K562 (cell line): ENCODE measurements around the gene LEO1. TPM values are rescaled to one million over a fixed set of nuclear protein-coding genes. Genes with fewer than 3 reads are reported as not detected.

Experiments
- ADNP ChIP-seq: fragments of 200-800 bp; sonication (Bioruptor generic); IDR thresholded peaks from 2 replicates; pipeline ENCODE4 v1.6.1; 2016; ENCODE audit warnings: missing genetic modification characterization, missing compliant biosample characterization
- CBX2 ChIP-seq: fragments of 200-600 bp; sonication (generic); IDR thresholded peaks from one replicate; pipeline ENCODE4 v1.6.1; 2012; ENCODE audit warnings: mild to moderate bottlenecking, low read length, inconsistent platforms; ENCODE audit not compliant: insufficient read depth, poor library complexity, severe bottlenecking
- CXXC5 ChIP-seq: fragments of 250-450 bp; sonication (Bioruptor Pico); IDR thresholded peaks from 2 replicates; pipeline ENCODE4 v1.8.0; 2022; ENCODE audit warnings: inconsistent platforms, mild to moderate bottlenecking, moderate library complexity
- MYBL2 ChIP-seq, 2 experiments: fragments of 450-650 bp in 1 of 2; sonication (generic) in 1 of 2; formaldehyde crosslinking in 1 of 2; IDR thresholded peaks; 2 replicates each; pipeline versions ENCODE4 v1.6.1 to v1.8.1; 2017 to 2022; ENCODE audit warnings: borderline replicate concordance in 1 of 2, inconsistent platforms in 1 of 2, low read depth in 1 of 2, mild to moderate bottlenecking in 1 of 2, missing genetic modification reagents in 1 of 2, moderate library complexity in 1 of 2
- RB1 ChIP-seq: fragments of 450-650 bp; IDR thresholded peaks from 2 replicates; pipeline ENCODE4 v1.6.1; 2017; ENCODE audit warnings: low read depth, mild to moderate bottlenecking
- ZNF165 ChIP-seq: fragments of 250-450 bp; sonication (Bioruptor Pico); IDR thresholded peaks from 2 replicates; pipeline ENCODE4 v1.4.0; 2020; ENCODE audit warnings: borderline replicate concordance
- ZNF830 ChIP-seq: fragments of 250-450 bp; sonication (Bioruptor Pico); IDR thresholded peaks from 2 replicates; pipeline ENCODE4 v1.5.0; 2021; ENCODE audit warnings: mild to moderate bottlenecking
- polyA plus RNA-seq, 8 experiments: library from polyadenylated mRNA; depleted of rRNA in 4 of 8; stranded (reverse) in 5 of 8; unstranded in 3 of 8; fragments of >200 nt; fragmentation: Nextera tagmentation in 2 of 8; fragmentation: Illumina TruSeq in 1 of 8; extraction: Ambion mirVana in 2 of 8; extraction: Trizol in 1 of 8; gene quantifications; 2 replicates each; pipeline versions ENCODE4 v1.2.1 to v1.2.3, GENCODE V29; 2011 to 2014; ENCODE audit warnings: inconsistent platforms in 1 of 8, missing spikeins in 1 of 8
- total RNA-seq, 7 experiments: library from RNA; depleted of rRNA in 6 of 7; stranded (reverse); fragments of >200 nt in 6 of 7; fragmentation: Illumina TruSeq in 2 of 7; extraction: Trizol in 2 of 7; gene quantifications; 2 replicates each; pipeline versions ENCODE4 v1.2.1 to v1.2.3, GENCODE V29; 2011 to 2021; ENCODE audit warnings: low replicate concordance in 1 of 7
- TF ChIP-seq, protein P1 (sequence below), 3 experiments: IDR thresholded peaks in 2 of 3; conservative IDR thresholded peaks in 1 of 3; 2 replicates each; pipeline ENCODE4 v1.5.1; 2011 to 2012; ENCODE audit warnings: low read length in 3 of 3, mild to moderate bottlenecking in 3 of 3, control low read depth in 2 of 3, improper control_type of control experiment in 1 of 3, inconsistent platforms in 1 of 3, low read depth in 1 of 3, mixed read lengths in 1 of 3, moderate library complexity in 1 of 3; ENCODE audit not compliant: insufficient read depth in 2 of 3
- TF ChIP-seq, protein P2 (sequence below): fragments of 450-650 bp; formaldehyde crosslinking; IDR thresholded peaks from 2 replicates; pipeline ENCODE4 v1.4.0; 2020; ENCODE audit warnings: mild to moderate bottlenecking, moderate library complexity
- TF ChIP-seq, protein P3 (sequence below), 3 experiments: fragments of 200-800 bp in 1 of 3; fragments of 250-450 bp in 1 of 3; fragments of 450-650 bp in 1 of 3; sonication (Bioruptor Pico) in 1 of 3; sonication (Bioruptor generic) in 1 of 3; formaldehyde crosslinking in 1 of 3; IDR thresholded peaks; 2 replicates each; pipeline versions ENCODE4 v1.6.1 to v1.8.0; 2016 to 2022; ENCODE audit warnings: mild to moderate bottlenecking in 2 of 3, missing genetic modification characterization in 2 of 3, missing compliant biosample characterization in 1 of 3, moderate library complexity in 1 of 3
- TF ChIP-seq, protein P4 (sequence below), 2 experiments: fragments of 450-650 bp; formaldehyde crosslinking in 1 of 2; IDR thresholded peaks; 2 replicates each; pipeline versions ENCODE4 v1.4.0 to v1.6.1; 2014 to 2020; ENCODE audit warnings: mild to moderate bottlenecking in 2 of 2, borderline replicate concordance in 1 of 2, low read depth in 1 of 2

Gene LEO1
- total and polyA plus RNA-seq, 9 of the 15 experiments (the other 6 are each of a cell fraction or from before 2014, with no cell fraction given): 8.4 to 48.3 (median 37.9) TPM

DNA sequence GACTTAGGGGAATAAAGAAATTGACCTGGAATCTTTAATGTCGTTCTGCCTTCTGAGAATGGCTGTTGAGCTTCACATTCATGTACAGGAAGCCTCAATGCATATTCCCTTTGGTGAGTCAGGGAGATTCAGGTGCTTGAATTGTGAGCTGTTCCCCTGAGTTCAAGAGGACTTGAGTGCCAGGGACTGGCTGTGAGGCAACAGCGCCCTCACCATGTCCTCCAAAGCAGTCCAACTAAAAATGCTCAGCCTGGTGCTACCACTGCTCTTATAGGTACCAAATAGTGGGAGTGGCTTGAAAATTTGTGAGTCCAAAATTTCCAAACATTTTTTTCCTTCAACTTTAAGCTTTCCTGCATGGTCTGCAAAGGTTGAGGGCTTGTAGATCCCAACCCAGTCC lies 54.1 kb downstream of the LEO1 start (continued):
- TF ChIP-seq, protein P1, sequence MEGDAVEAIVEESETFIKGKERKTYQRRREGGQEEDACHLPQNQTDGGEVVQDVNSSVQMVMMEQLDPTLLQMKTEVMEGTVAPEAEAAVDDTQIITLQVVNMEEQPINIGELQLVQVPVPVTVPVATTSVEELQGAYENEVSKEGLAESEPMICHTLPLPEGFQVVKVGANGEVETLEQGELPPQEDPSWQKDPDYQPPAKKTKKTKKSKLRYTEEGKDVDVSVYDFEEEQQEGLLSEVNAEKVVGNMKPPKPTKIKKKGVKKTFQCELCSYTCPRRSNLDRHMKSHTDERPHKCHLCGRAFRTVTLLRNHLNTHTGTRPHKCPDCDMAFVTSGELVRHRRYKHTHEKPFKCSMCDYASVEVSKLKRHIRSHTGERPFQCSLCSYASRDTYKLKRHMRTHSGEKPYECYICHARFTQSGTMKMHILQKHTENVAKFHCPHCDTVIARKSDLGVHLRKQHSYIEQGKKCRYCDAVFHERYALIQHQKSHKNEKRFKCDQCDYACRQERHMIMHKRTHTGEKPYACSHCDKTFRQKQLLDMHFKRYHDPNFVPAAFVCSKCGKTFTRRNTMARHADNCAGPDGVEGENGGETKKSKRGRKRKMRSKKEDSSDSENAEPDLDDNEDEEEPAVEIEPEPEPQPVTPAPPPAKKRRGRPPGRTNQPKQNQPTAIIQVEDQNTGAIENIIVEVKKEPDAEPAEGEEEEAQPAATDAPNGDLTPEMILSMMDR (IDR thresholded peaks at IDR 0.05 in 2 of 3, conservative IDR thresholded peaks at IDR 0.05 in 1 of 3; ENCODE audit: insufficient read depth in 2 of 3, low read depth in 1 of 3, low read length in 3 of 3): peak; percentile 65 to 70 (median 70)
- TF ChIP-seq RB1: no peak
- TF ChIP-seq, protein P2, sequence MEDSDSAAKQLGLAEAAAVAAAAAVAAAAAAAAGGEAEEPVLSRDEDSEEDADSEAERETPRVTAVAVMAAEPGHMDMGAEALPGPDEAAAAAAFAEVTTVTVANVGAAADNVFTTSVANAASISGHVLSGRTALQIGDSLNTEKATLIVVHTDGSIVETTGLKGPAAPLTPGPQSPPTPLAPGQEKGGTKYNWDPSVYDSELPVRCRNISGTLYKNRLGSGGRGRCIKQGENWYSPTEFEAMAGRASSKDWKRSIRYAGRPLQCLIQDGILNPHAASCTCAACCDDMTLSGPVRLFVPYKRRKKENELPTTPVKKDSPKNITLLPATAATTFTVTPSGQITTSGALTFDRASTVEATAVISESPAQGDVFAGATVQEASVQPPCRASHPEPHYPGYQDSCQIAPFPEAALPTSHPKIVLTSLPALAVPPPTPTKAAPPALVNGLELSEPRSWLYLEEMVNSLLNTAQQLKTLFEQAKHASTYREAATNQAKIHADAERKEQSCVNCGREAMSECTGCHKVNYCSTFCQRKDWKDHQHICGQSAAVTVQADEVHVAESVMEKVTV: peak; percentile 16; the same call in 1 of the 2 replicates
- TF ChIP-seq MYBL2 (IDR thresholded peaks at IDR 0.05; ENCODE audit: low read depth): no peak
- no peak for TF ChIP-seq MYBL2 (CRISPR knock-in tag; IDR thresholded peaks at IDR 0.05; ENCODE audit: borderline replicate concordance)
- TF ChIP-seq ZNF165 (CRISPR knock-in tag): no peak
- TF ChIP-seq ZNF830 (CRISPR knock-in tag): no peak
- TF ChIP-seq CBX2: no peak
- TF ChIP-seq, protein P3, sequence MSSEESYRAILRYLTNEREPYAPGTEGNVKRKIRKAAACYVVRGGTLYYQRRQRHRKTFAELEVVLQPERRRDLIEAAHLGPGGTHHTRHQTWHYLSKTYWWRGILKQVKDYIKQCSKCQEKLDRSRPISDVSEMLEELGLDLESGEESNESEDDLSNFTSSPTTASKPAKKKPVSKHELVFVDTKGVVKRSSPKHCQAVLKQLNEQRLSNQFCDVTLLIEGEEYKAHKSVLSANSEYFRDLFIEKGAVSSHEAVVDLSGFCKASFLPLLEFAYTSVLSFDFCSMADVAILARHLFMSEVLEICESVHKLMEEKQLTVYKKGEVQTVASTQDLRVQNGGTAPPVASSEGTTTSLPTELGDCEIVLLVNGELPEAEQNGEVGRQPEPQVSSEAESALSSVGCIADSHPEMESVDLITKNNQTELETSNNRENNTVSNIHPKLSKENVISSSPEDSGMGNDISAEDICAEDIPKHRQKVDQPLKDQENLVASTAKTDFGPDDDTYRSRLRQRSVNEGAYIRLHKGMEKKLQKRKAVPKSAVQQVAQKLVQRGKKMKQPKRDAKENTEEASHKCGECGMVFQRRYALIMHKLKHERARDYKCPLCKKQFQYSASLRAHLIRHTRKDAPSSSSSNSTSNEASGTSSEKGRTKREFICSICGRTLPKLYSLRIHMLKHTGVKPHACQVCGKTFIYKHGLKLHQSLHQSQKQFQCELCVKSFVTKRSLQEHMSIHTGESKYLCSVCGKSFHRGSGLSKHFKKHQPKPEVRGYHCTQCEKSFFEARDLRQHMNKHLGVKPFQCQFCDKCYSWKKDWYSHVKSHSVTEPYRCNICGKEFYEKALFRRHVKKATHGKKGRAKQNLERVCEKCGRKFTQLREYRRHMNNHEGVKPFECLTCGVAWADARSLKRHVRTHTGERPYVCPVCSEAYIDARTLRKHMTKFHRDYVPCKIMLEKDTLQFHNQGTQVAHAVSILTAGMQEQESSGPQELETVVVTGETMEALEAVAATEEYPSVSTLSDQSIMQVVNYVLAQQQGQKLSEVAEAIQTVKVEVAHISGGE (CRISPR knock-in tag; IDR thresholded peaks at IDR 0.05): no peak
- TF ChIP-seq, protein P4, sequence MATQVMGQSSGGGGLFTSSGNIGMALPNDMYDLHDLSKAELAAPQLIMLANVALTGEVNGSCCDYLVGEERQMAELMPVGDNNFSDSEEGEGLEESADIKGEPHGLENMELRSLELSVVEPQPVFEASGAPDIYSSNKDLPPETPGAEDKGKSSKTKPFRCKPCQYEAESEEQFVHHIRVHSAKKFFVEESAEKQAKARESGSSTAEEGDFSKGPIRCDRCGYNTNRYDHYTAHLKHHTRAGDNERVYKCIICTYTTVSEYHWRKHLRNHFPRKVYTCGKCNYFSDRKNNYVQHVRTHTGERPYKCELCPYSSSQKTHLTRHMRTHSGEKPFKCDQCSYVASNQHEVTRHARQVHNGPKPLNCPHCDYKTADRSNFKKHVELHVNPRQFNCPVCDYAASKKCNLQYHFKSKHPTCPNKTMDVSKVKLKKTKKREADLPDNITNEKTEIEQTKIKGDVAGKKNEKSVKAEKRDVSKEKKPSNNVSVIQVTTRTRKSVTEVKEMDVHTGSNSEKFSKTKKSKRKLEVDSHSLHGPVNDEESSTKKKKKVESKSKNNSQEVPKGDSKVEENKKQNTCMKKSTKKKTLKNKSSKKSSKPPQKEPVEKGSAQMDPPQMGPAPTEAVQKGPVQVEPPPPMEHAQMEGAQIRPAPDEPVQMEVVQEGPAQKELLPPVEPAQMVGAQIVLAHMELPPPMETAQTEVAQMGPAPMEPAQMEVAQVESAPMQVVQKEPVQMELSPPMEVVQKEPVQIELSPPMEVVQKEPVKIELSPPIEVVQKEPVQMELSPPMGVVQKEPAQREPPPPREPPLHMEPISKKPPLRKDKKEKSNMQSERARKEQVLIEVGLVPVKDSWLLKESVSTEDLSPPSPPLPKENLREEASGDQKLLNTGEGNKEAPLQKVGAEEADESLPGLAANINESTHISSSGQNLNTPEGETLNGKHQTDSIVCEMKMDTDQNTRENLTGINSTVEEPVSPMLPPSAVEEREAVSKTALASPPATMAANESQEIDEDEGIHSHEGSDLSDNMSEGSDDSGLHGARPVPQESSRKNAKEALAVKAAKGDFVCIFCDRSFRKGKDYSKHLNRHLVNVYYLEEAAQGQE (IDR thresholded peaks at IDR 0.05; ENCODE audit: borderline replicate concordance): peak; percentile 12; the same call in 1 of the 2 replicates
- TF ChIP-seq, protein P4 (CRISPR knock-in tag; IDR thresholded peaks at IDR 0.05; ENCODE audit: low read depth): no peak
- TF ChIP-seq CXXC5 (CRISPR knock-in tag): no peak
- TF ChIP-seq ADNP (tag): no peak
